ENCODE data around the gene HOXD4. TPM values are rescaled to one million over a fixed set of nuclear protein-coding genes. Genes with fewer than 3 reads are reported as not detected.

HOXD4 gene
- total RNA-seq, 2 donors from 2014 or later = 1.6 to 3.6 TPM

GRCh38 chr2:176137252-176137580 lies 14.1 kb upstream of the HOXD4 start:
- no peak for TF ChIP-seq CTCF (IDR thresholded peaks at IDR 0.05)
- H3K27ac ChIP-seq = peak overlapping the region; percentile 82
- H3K4me3 ChIP-seq = peak overlapping the region; percentile 60
- H3K9me3 ChIP-seq = no peaks in the 10 kb centered on the region
- H3K36me3 ChIP-seq = no peaks in the 10 kb centered on the region
- intact Hi-C loops (cut with DNase I) = no loop called here
- peak overlapping the region; percentile 76 to 86 for H3K9ac ChIP-seq (ENCODE audit: low read depth in 2 of 2, low read length in 2 of 2)
- no peak for DNase-seq
- H3K27me3 ChIP-seq = peaks cover 4% of the 10 kb centered on the region
- H3K4me1 ChIP-seq = no peaks in the 10 kb centered on the region

- Histone ChIP-seq H3K9me3 (no peaks in the 10 kb centered on the region), H3K36me3 (no peaks in the 10 kb centered on the region), H3K27ac (no peak overlapping the region), H3K27me3 (peaks cover 4% of the 10 kb centered on the region), H3K4me1 (no peaks in the 10 kb centered on the region), H3K4me3 (no peak overlapping the region), H3K9ac (ENCODE audit: low read depth in 2 of 2, low read length in 2 of 2) (no peak overlapping the region)
- DNase-seq = no peak
- intact Hi-C loops (cut with DNase I) = no loop called here
- TF ChIP-seq CTCF (IDR thresholded peaks at IDR 0.05) = no peak
Measured at GRCh38 chr2:176137906-176138305, 13.4 kb upstream of the HOXD4 start.

GRCh38 chr2:176138526-176138922 lies 12.8 kb upstream of the HOXD4 start:
- peaks cover 4% of the 10 kb centered on the region for H3K27me3 ChIP-seq
- peak overlapping the region in 1 of 2 donors; percentile 46 for H3K9ac ChIP-seq (ENCODE audit: low read depth in 2 of 2, low read length in 2 of 2)
- intact Hi-C loops (cut with DNase I) = no loop called here
- DNase-seq = no peak
- H3K4me1 ChIP-seq = no peaks in the 10 kb centered on the region
- no peak for TF ChIP-seq CTCF (IDR thresholded peaks at IDR 0.05)
- H3K4me3 ChIP-seq = no peak overlapping the region
- no peaks in the 10 kb centered on the region for H3K36me3 ChIP-seq
- H3K27ac ChIP-seq = no peak overlapping the region
- no peaks in the 10 kb centered on the region for H3K9me3 ChIP-seq

GRCh38 chr2:176138923-176139660 lies 12.3 kb upstream of the HOXD4 start:
- Histone ChIP-seq H3K9me3 (no peaks in the 10 kb centered on the region), H3K9ac (ENCODE audit: low read depth in 2 of 2, low read length in 2 of 2) (peak overlapping the region in 1 of 2 donors; percentile 46), H3K4me3 (no peak overlapping the region), H3K4me1 (no peaks in the 10 kb centered on the region), H3K27me3 (peaks cover 4% of the 10 kb centered on the region), H3K36me3 (no peaks in the 10 kb centered on the region), H3K27ac (peak overlapping the region; percentile 56)
- TF ChIP-seq CTCF (IDR thresholded peaks at IDR 0.05) = no peak
- no peak for DNase-seq
- intact Hi-C loops (cut with DNase I) = no loop called here

- peak overlapping the region; percentile 56 for H3K27ac ChIP-seq
- DNase-seq = no peak
- H3K4me1 ChIP-seq = no peaks in the 10 kb centered on the region
- H3K27me3 ChIP-seq = peaks cover 4% of the 10 kb centered on the region
- H3K9me3 ChIP-seq = no peaks in the 10 kb centered on the region
- H3K9ac ChIP-seq (ENCODE audit: low read depth in 2 of 2, low read length in 2 of 2) = peak overlapping the region in 1 of 2 donors; percentile 58
- intact Hi-C loops (cut with DNase I) = loop anchor here (1.0 to 5.0 kb wide), 3 partner anchors 127 to 412 kb away; partner anchors contain the start of gene MTX2
- peak overlapping the region; percentile 47 for H3K4me3 ChIP-seq
- no peak for TF ChIP-seq CTCF (IDR thresholded peaks at IDR 0.05)
- no peaks in the 10 kb centered on the region for H3K36me3 ChIP-seq
Measured at GRCh38 chr2:176139661-176140512, 11.5 kb upstream of the HOXD4 start.
